Daoy (cell line): ENCODE results near the gene OR8D2. TPM values are rescaled to one million over a fixed set of nuclear protein-coding genes. Genes with fewer than 3 reads are reported as not detected.
"Not testable (repeated sequence)": the region's sequence is repeated elsewhere in the genome, so short reads cannot be mapped to it uniquely, and the experiment has no call there.

Experiments
- DNase-seq: peaks from one replicate; pipeline ENCODE4 v3.0.0-alpha.2; 2015; ENCODE audit warnings: low read depth
- total RNA-seq: library from RNA; depleted of rRNA; stranded (reverse); fragments of >200 nt; shearing (Covaris generic); gene quantifications from 2 replicates; pipeline ENCODE4 v1.2.3, GENCODE V29; 2014; rRNA removed

Gene OR8D2
- total RNA-seq, 1 experiment from 2014 or later, result not detected

GRCh38 chr11:124285610-124286344 lies 34.2 kb downstream of the OR8D2 start:
- DNase-seq, result peak; percentile 13

- no peak for DNase-seq
These were observed 41.7 kb downstream of the OR8D2 start for GRCh38 chr11:124278261-124278660.

GRCh38 chr11:124277804-124278203 lies 42.2 kb downstream of the OR8D2 start:
- no peak for DNase-seq

GRCh38 chr11:124277207-124277606 lies 42.8 kb downstream of the OR8D2 start:
- DNase-seq, result no peak

GRCh38 chr11:124276081-124276480 lies 43.9 kb downstream of the OR8D2 start:
- peak; percentile 63 for DNase-seq

- DNase-seq, result no peak
These were observed 46.0 kb downstream of the OR8D2 start for GRCh38 chr11:124274000-124274399.

GRCh38 chr11:124270886-124271285 lies 49.1 kb downstream of the OR8D2 start:
- not testable (repeated sequence) for DNase-seq

Other genes with a start within 250 kb of the OR8D2 start
- 7.5 and 10.5 TPM in 2 replicates for gene VWA5A, start 204.7 kb downstream of the OR8D2 start, total RNA-seq
- not detected in 2 replicates for gene OR10D3, start 136.9 kb downstream of the OR8D2 start, total RNA-seq
- gene OR8G1, start 79.1 kb downstream of the OR8D2 start, total RNA-seq, result not detected in 2 replicates
- not detected in 2 replicates for gene OR8G5, start 63.8 kb downstream of the OR8D2 start, total RNA-seq
- not detected in 2 replicates for gene OR8D1, start 6.2 kb downstream of the OR8D2 start, total RNA-seq
- not detected in 2 replicates for gene OR8B2, start 64.3 kb upstream of the OR8D2 start, total RNA-seq
- not detected in 2 replicates for gene OR8B3, start 78.8 kb upstream of the OR8D2 start, total RNA-seq
- not detected in 2 replicates for gene OR8B4, start 104.7 kb upstream of the OR8D2 start, total RNA-seq
- gene OR8B8, start 125.5 kb upstream of the OR8D2 start, total RNA-seq, result not detected in 2 replicates
- gene OR8B12, start 223.5 kb upstream of the OR8D2 start, total RNA-seq, result not detected in 2 replicates
- gene OR8A1, start 249.8 kb upstream of the OR8D2 start, total RNA-seq, result not detected in 2 replicates